Middle frontal gyrus (tissue), 1 donor: Measurements from ENCODE around the gene ETFB.
A peak's percentile ranks its signal among the peaks of the same experiment; 100 is the strongest.
"Not testable (repeated sequence)": the region's sequence is repeated elsewhere in the genome, so short reads cannot be mapped to it uniquely, and the experiment has no call there.

Source experiments
- DNase-seq: peaks from one replicate; pipeline ENCODE4 v3.0.0-alpha.2; 2015; ENCODE audit warnings: low spot score; ENCODE audit errors: extremely low spot score

ETFB gene

GRCh38 chr19:51365965-51366388 lies at the start of gene ETFB:
ETFB (minus strand) TSS chr19:51366388; CDS start chr19:51366326, 62 bp downstream.
- DNase-seq: no peak

GRCh38 chr19:51415187-51415586 lies 49.0 kb upstream of the ETFB start:
- DNase-seq: no peak

GRCh38 chr19:51410950-51411748 lies 45.0 kb upstream of the ETFB start:
- DNase-seq: no peak

GRCh38 chr19:51407511-51408131 lies 41.4 kb upstream of the ETFB start:
- DNase-seq: no peak

- no peak for DNase-seq
Measured at GRCh38 chr19:51402117-51402516, 35.9 kb upstream of the ETFB start.

GRCh38 chr19:51399936-51400335 lies 33.7 kb upstream of the ETFB start:
- DNase-seq: not testable (repeated sequence)

- DNase-seq: no peak
Measured at GRCh38 chr19:51399231-51399630, 33.0 kb upstream of the ETFB start.

GRCh38 chr19:51398096-51398704 lies 32.0 kb upstream of the ETFB start:
- DNase-seq: no peak

GRCh38 chr19:51397453-51397852 lies 31.3 kb upstream of the ETFB start:
- DNase-seq: not testable (repeated sequence)

- no peak for DNase-seq
Measured at GRCh38 chr19:51396175-51396574, 30.0 kb upstream of the ETFB start.

- peak; percentile 92 for DNase-seq
Measured at GRCh38 chr19:51394050-51394836, 28.1 kb upstream of the ETFB start.

- DNase-seq: no peak
Measured at GRCh38 chr19:51392701-51393100, 26.5 kb upstream of the ETFB start.

- DNase-seq: no peak
Measured at GRCh38 chr19:51391073-51391611, 25.0 kb upstream of the ETFB start.

GRCh38 chr19:51389143-51389542 lies 23.0 kb upstream of the ETFB start:
- no peak for DNase-seq

GRCh38 chr19:51387924-51388389 lies 21.8 kb upstream of the ETFB start, which contains the start of gene LIM2:
LIM2 (minus strand) TSS chr19:51387974; CDS start chr19:51387443, 531 bp downstream.
- DNase-seq: no peak

- DNase-seq: no peak
Measured at GRCh38 chr19:51386882-51387520, 20.8 kb upstream of the ETFB start.

GRCh38 chr19:51382004-51382403 lies 15.8 kb upstream of the ETFB start:
- no peak for DNase-seq

- DNase-seq: no peak
Measured at GRCh38 chr19:51380379-51380778, 14.2 kb upstream of the ETFB start.

GRCh38 chr19:51377422-51377821 lies 11.2 kb upstream of the ETFB start:
- DNase-seq: no peak

- DNase-seq: no peak
Measured at GRCh38 chr19:51375504-51376221, 9.5 kb upstream of the ETFB start.
